Endothelial cell (in vitro differentiated cells): ENCODE data around the gene TLN1. TPM values are rescaled to one million over a fixed set of nuclear protein-coding genes. Genes with fewer than 3 reads are reported as not detected.

Source experiments
- DNase-seq: peaks from one replicate; pipeline ENCODE4 v3.0.0; 2021; ENCODE audit warnings: low spot score
- H3K27ac Mint-ChIP-seq: one replicate; pipeline ENCODE4 v1.8.0; 2021; ENCODE audit warnings: mixed read lengths, inconsistent platforms; ENCODE audit not compliant: unreplicated experiment
- H3K27me3 Mint-ChIP-seq: one replicate; pipeline ENCODE4 v1.8.0; 2021; ENCODE audit warnings: mild to moderate bottlenecking, moderate library complexity, mixed read lengths, inconsistent platforms; ENCODE audit not compliant: unreplicated experiment
- H3K36me3 Mint-ChIP-seq: one replicate; pipeline ENCODE4 v1.8.0; 2021; ENCODE audit warnings: mild to moderate bottlenecking, low read depth, mixed read lengths, inconsistent platforms; ENCODE audit not compliant: unreplicated experiment
- H3K4me1 Mint-ChIP-seq: one replicate; pipeline ENCODE4 v1.8.0; 2021; ENCODE audit warnings: mild to moderate bottlenecking, mixed read lengths, inconsistent platforms; ENCODE audit not compliant: unreplicated experiment
- H3K4me3 Mint-ChIP-seq: one replicate; pipeline ENCODE4 v1.8.0; 2021; ENCODE audit warnings: mild to moderate bottlenecking, mixed read lengths, inconsistent platforms; ENCODE audit not compliant: unreplicated experiment
- H3K9me3 Mint-ChIP-seq: one replicate; pipeline ENCODE4 v1.8.0; 2021; ENCODE audit warnings: mixed read lengths, inconsistent platforms; ENCODE audit not compliant: unreplicated experiment
- CTCF ChIP-seq: fragments of 200-600 bp; sonication (generic); IDR thresholded peaks from one replicate; pipeline ENCODE4 v1.5.0; 2021; ENCODE audit warnings: antibody characterized with exemption; ENCODE audit not compliant: unreplicated experiment
- total RNA-seq: library from RNA; stranded (reverse); fragmentation: NEBNext Ultra II Directional; extraction: Animal tissue kit (Norgen Biotek cat#: 25700); gene quantifications from one replicate; pipeline ENCODE4 v1.2.1, GENCODE V29; 2021; ENCODE audit not compliant: unreplicated experiment

TLN1 gene
- total RNA-seq, 1 donor from 2014 or later: 370 TPM

GRCh38 chr9:35749515-35750255 is 17.7 kb upstream of the TLN1 start:
- no peak for TF ChIP-seq CTCF
- peak; percentile 30 for DNase-seq
- Mint-ChIP-seq H3K27ac (peak overlapping the region; percentile 95), H3K4me3 (peak overlapping the region; percentile 93), H3K27me3 (peaks cover 10% of the 10 kb centered on the region), H3K36me3 (peaks cover 47% of the 10 kb centered on the region), H3K9me3 (no peaks in the 10 kb centered on the region), H3K4me1 (peaks cover 72% of the 10 kb centered on the region)

GRCh38 chr9:35748858-35749514 is 17.0 kb upstream of the TLN1 start, which contains the start of the genes GBA2 and RGP1:
Gene GBA2, minus strand, starts transcription at chr9:35749228. Its CDS starts 524 bp downstream, at chr9:35748704.
Gene RGP1, plus strand, starts transcription at chr9:35749287. Its CDS starts 469 bp downstream, at chr9:35749756.
- no peak for TF ChIP-seq CTCF
- peaks cover 49% of the 10 kb centered on the region for H3K36me3 Mint-ChIP-seq
- H3K27ac Mint-ChIP-seq: peak within 1 kb of the TSS; percentile 95
- peaks cover 9% of the 10 kb centered on the region for H3K27me3 Mint-ChIP-seq
- H3K4me1 Mint-ChIP-seq: peaks cover 74% of the 10 kb centered on the region
- peak within 1 kb of the TSS; percentile 96 for H3K4me3 Mint-ChIP-seq
- peak; percentile 80 for DNase-seq
- H3K9me3 Mint-ChIP-seq: no peaks in the 10 kb centered on the region

- peaks cover 71% of the 10 kb centered on the region for H3K4me1 Mint-ChIP-seq
- no peak for TF ChIP-seq CTCF
- H3K4me3 Mint-ChIP-seq: peak overlapping the region; percentile 96
- H3K36me3 Mint-ChIP-seq: peaks cover 49% of the 10 kb centered on the region
- H3K27ac Mint-ChIP-seq: peak overlapping the region; percentile 84
- H3K9me3 Mint-ChIP-seq: no peaks in the 10 kb centered on the region
- H3K27me3 Mint-ChIP-seq: peaks cover 3% of the 10 kb centered on the region
- no peak for DNase-seq
These were observed 16.4 kb upstream of the TLN1 start for GRCh38 chr9:35748242-35748857.

- Mint-ChIP-seq H3K9me3 (no peaks in the 10 kb centered on the region), H3K4me3 (peak overlapping the region; percentile 96), H3K36me3 (peaks cover 51% of the 10 kb centered on the region), H3K27me3 (peaks cover 4% of the 10 kb centered on the region), H3K27ac (peak overlapping the region; percentile 48), H3K4me1 (peaks cover 65% of the 10 kb centered on the region)
- no peak for DNase-seq
- TF ChIP-seq CTCF: no peak
These were observed 14.6 kb upstream of the TLN1 start for GRCh38 chr9:35746583-35746982.
